Chondrocyte (in vitro differentiated cells): ENCODE measurements around the gene TK2. TPM values are rescaled to one million over a fixed set of nuclear protein-coding genes. Genes with fewer than 3 reads are reported as not detected.

ENCODE experiments used
- DNase-seq: peaks from one replicate; pipeline ENCODE4 v3.0.0; 2021; ENCODE audit warnings: mixed read lengths, low spot score
- H3K27ac Mint-ChIP-seq: one replicate; pipeline ENCODE4 v1.8.0; 2021; ENCODE audit warnings: mild to moderate bottlenecking, moderate library complexity, mixed read lengths; ENCODE audit not compliant: unreplicated experiment
- H3K27me3 Mint-ChIP-seq: 2 replicates; pipeline ENCODE4 v1.8.0; 2021; ENCODE audit warnings: low read depth, mixed read lengths
- H3K36me3 Mint-ChIP-seq: 2 replicates; pipeline ENCODE4 v1.8.0; 2021; ENCODE audit warnings: low read depth, mixed read lengths
- H3K4me1 Mint-ChIP-seq: 2 replicates; pipeline ENCODE4 v1.8.0; 2021; ENCODE audit warnings: low read depth, mild to moderate bottlenecking, mixed read lengths
- H3K4me3 Mint-ChIP-seq: one replicate; pipeline ENCODE4 v1.8.0; 2021; ENCODE audit warnings: mild to moderate bottlenecking, moderate library complexity, mixed read lengths; ENCODE audit not compliant: unreplicated experiment
- H3K9me3 Mint-ChIP-seq: 2 replicates; pipeline ENCODE4 v1.8.0; 2021; ENCODE audit warnings: low read depth, mixed read lengths
- total RNA-seq: library from RNA; stranded (reverse); gene quantifications from 3 replicates; pipeline ENCODE4 v1.2.1, GENCODE V29; 2021
- TF ChIP-seq, protein P1 (sequence below): fragments of 200-600 bp; sonication (generic); IDR thresholded peaks from 2 replicates; pipeline ENCODE4 v1.5.0; 2021; ENCODE audit warnings: antibody characterized with exemption, mild to moderate bottlenecking, moderate library complexity

Gene TK2
- total RNA-seq, 1 donor from 2014 or later = 34.3 TPM

DNA sequence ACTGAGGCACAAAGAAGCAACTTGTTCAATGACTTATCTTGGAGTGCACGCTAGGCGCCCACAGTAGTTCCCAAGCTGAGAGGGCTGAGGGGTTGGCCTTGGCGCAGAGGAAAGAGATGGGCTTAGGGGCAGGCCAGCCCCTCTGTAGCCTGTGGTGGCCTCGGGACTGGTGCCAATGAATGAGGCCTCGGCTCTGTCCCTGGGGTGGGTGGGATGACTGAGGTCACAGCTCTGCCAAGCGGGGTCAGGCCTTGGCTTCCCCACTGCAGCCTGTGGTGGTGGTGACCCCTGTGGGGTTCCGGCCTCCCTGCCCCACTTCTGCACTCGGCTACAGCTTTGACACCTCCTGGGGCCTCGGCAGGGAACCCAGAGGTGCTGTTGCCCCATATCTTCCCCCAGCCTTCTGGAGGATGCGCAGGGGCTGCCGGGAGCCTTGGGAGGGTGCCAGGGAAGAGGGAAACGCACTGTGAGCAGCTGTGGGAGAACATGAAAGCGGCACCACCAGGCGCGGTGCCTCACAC, 76.8 kb downstream of the TK2 start:
- no peak overlapping the region for H3K4me3 Mint-ChIP-seq
- peaks cover 10% of the 10 kb centered on the region for H3K27me3 Mint-ChIP-seq
- H3K4me1 Mint-ChIP-seq = no peaks in the 10 kb centered on the region
- TF ChIP-seq, protein P1, sequence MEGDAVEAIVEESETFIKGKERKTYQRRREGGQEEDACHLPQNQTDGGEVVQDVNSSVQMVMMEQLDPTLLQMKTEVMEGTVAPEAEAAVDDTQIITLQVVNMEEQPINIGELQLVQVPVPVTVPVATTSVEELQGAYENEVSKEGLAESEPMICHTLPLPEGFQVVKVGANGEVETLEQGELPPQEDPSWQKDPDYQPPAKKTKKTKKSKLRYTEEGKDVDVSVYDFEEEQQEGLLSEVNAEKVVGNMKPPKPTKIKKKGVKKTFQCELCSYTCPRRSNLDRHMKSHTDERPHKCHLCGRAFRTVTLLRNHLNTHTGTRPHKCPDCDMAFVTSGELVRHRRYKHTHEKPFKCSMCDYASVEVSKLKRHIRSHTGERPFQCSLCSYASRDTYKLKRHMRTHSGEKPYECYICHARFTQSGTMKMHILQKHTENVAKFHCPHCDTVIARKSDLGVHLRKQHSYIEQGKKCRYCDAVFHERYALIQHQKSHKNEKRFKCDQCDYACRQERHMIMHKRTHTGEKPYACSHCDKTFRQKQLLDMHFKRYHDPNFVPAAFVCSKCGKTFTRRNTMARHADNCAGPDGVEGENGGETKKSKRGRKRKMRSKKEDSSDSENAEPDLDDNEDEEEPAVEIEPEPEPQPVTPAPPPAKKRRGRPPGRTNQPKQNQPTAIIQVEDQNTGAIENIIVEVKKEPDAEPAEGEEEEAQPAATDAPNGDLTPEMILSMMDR = no peak
- no peak overlapping the region for H3K27ac Mint-ChIP-seq
- peak; percentile 72 for DNase-seq
- H3K9me3 Mint-ChIP-seq = no peaks in the 10 kb centered on the region
- H3K36me3 Mint-ChIP-seq = peaks cover 2% of the 10 kb centered on the region

DNA sequence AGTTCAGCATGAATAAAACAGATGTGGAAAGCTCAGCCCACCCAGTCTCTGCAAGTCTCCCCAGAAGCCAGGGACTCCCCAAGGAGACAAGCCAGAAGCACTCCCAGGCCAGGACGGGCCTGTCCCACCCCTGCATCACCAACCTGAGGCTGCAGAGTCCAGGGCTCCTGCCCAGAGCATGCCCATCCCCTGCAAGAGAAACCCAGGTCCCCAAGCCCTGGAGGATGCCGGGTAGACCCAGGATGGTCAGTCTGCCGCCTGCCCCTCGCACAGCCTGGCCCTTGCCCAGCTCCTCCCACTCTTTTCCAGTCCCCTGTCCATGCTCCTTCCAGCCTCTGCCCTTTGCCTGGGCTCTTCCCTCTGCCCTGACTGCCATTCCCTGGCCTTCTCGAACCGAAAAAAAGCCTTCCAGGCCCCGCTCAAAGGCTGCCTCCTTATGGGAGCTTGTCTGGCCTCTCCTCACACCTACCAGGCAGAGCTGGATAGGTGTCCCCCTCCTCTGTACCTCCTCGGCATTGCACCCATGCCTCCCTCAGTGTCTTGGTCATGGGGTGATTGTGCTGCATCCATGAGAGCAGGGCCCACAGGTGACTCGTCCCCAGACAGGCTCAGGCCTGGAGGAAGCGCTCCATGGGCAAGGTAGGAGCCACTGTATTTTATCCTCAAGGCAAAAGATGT, 78.1 kb downstream of the TK2 start:
- TF ChIP-seq, protein P1 = no peak
- H3K9me3 Mint-ChIP-seq = no peaks in the 10 kb centered on the region
- H3K4me3 Mint-ChIP-seq = no peak overlapping the region
- peaks cover 10% of the 10 kb centered on the region for H3K27me3 Mint-ChIP-seq
- no peaks in the 10 kb centered on the region for H3K4me1 Mint-ChIP-seq
- no peak overlapping the region for H3K27ac Mint-ChIP-seq
- peaks cover 2% of the 10 kb centered on the region for H3K36me3 Mint-ChIP-seq
- peak; percentile 56 for DNase-seq

GRCh38 chr16:66471264-66471663, 78.7 kb downstream of the TK2 start:
- no peaks in the 10 kb centered on the region for H3K4me1 Mint-ChIP-seq
- peaks cover 1% of the 10 kb centered on the region for H3K9me3 Mint-ChIP-seq

DNA sequence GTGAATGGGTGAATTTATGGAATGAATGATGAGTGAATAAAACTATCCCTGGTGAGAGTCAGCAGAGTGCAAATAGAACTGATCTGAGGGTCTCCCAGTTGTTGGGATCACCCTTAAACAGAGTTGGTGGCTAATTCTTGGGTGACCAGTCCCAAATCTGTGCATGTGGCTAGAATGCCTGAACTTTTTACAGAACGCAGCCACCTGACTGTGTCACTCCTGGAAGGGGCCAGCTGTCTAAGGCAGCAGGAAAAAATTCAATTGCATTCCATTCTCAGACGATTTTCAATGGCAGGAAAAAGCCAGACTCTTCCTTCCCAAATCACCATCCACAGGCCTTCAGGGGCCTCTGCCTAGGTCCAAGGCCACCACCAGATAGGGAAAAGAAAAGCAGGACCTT, 79.4 kb downstream of the TK2 start:
- Mint-ChIP-seq H3K27ac (no peak overlapping the region), H3K27me3 (peaks cover 12% of the 10 kb centered on the region), H3K4me3 (no peak overlapping the region), H3K36me3 (peaks cover 5% of the 10 kb centered on the region), H3K9me3 (peaks cover 3% of the 10 kb centered on the region), H3K4me1 (no peaks in the 10 kb centered on the region)
- TF ChIP-seq, protein P1 = no peak
- peak; percentile 13 for DNase-seq

More at GRCh38 chr16:66471264-66471663, 78.7 kb downstream of the TK2 start:
- Mint-ChIP-seq H3K27ac (no peak overlapping the region), H3K4me3 (no peak overlapping the region), H3K27me3 (peaks cover 10% of the 10 kb centered on the region), H3K36me3 (peaks cover 4% of the 10 kb centered on the region)
- DNase-seq = no peak
- TF ChIP-seq, protein P1 = no peak

DNA sequence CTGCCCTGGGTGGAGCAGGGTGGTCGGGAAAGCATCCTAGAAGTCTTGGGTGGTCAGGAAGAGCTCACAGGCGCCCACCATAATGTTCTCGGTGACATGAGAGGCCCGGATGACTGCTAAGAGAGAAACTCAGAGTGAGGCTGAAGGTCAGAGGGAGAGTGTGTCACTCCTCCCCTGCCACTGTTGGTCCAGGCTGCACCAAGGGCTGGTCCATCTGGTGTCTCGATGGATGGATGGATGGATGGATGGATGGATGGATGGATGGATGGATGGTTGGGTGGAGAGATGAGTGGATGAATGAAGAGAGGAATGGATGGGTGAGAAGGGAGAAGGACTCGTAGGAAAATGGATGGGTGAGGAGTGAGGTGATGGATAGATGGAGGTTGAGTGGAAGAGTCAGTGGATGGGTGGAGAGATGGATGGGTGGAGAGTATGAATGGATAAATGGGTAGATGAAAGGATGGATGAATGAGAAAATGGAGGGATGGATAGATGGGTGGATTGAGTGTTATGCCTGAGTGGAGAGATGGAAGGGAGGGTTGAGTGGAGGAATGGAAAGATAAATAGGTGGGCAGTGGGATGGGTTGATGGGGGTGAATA, 79.9 kb downstream of the TK2 start:
- peaks cover 3% of the 10 kb centered on the region for H3K9me3 Mint-ChIP-seq
- no peak overlapping the region for H3K27ac Mint-ChIP-seq
- H3K27me3 Mint-ChIP-seq = peaks cover 15% of the 10 kb centered on the region
- no peak for DNase-seq
- no peak overlapping the region for H3K4me3 Mint-ChIP-seq
- TF ChIP-seq, protein P1 = no peak
- H3K36me3 Mint-ChIP-seq = peaks cover 5% of the 10 kb centered on the region
- no peaks in the 10 kb centered on the region for H3K4me1 Mint-ChIP-seq
